ENCODE data around the gene ACAD9.
"Not testable (repeated sequence)": the region's sequence is repeated elsewhere in the genome, so short reads cannot be mapped to it uniquely, and the experiment has no call there.

The ACAD9 gene

DNA sequence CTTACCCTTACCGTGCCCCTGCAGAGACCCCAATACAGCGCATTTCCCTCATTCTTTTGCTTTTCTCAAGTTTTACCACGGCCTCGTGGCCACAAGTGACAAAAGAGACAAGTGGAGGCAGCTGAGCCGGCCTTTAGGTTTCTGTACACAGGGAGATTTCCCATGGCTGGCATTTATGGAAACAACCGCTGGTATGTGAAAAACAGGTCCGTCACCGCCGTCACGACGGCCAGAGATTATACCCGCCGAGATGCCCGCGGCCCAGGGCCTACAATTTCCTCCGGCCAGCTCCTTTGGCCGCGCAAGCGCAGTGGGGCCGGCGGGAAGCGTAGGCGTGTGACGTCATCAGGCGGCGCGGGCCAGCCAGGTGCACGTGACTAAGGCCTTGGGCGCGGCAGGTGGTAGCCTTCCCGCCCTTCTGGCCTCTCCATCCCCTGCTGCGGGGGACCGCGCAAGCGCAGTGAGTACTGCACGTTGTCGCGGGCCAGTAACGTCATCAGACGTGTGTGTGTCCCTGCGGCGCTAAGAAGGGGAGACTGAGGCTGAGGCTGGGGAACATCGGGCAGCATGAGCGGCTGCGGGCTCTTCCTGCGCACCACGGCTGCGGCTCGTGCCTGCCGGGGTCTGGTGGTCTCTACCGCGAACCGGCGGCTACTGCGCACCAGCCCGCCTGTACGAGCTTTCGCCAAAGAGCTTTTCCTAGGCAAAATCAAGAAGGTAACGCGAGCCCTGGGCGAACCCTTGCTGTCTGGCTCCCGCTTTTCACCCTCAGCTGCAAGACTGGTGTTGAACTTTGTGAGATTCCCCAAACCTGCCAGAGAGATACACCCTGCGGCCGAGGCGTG lies at the start of gene ACAD9:
Gene ACAD9, plus strand, starts transcription at position 496 of the 845 bp plus-strand sequence. Its CDS starts 72 bp downstream, at position 568.
- peak; percentile 96 for DNase-seq

DNA sequence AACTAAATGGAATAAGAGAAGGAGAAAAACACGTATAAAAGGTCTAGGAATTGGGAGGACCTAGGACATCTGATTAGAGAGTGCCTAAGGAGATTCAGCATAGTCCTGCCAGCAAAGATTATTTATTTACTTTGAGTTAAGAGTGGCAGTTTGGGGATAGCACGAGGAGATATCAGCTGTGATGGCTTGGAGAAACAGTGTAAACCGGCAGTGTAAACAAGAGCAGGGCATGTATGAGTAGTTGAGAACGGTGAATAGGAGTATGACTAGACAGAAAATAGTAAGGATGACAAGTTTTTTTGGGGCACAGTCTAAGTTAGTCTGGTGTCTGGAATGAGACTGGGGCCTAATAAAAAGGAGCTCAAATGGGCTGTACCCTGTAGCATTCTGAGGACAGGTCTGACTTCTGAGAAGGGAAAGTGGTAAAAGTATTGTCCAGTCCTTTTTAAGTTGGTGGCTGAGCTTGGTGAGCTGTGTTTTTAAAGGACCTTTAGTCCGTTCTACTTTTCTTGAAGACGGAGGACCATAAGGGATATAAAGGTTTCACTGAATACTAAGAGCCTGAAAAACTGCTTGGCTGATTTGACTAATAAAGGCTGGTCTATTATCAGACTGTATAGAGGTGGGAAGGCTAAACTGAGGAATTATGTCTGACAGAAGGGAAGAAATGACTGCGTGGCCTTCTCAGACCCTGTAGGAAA lies 49.3 kb upstream of the ACAD9 start:
- not testable (repeated sequence) for DNase-seq

DNA sequence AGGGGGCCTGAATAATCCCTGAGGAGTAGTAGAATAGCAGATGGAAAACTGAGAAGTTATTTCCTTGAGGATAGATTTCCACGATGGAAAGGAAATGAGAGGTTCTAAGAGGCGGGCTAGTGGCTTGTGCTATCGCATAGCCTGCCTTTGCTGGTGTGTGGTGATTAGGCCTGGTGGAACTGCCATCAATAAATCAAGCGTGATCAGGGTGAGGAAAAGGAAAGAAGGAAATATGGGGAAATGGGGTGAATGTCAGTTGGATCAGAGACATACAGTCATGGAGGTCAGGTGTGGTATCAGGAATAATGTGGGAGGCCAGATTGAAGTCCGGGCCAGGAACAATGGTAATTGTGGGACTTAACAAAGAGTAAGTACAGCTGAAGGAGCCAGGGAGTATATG lies 48.7 kb upstream of the ACAD9 start:
- not testable (repeated sequence) for DNase-seq

DNA sequence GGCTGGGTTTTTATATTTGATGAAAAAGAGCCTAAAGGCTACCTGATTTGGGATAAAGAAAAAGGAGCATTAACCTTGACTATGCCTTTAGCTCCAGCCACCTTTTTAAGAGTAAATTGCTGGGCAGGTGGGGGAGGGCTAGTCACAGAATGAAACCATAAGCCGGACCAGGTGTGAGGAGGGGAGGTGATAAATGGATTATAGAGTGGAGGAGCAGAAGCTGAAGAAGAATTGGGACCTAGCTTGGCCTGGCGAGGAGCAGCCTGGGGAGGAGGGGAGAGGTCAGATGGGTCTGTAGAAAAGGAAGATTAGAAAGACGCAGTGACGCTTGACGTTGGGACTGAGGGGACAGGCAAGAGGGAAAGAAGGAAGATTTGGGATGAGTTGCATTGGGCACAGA lies 46.4 kb upstream of the ACAD9 start:
- DNase-seq = not testable (repeated sequence)

DNA sequence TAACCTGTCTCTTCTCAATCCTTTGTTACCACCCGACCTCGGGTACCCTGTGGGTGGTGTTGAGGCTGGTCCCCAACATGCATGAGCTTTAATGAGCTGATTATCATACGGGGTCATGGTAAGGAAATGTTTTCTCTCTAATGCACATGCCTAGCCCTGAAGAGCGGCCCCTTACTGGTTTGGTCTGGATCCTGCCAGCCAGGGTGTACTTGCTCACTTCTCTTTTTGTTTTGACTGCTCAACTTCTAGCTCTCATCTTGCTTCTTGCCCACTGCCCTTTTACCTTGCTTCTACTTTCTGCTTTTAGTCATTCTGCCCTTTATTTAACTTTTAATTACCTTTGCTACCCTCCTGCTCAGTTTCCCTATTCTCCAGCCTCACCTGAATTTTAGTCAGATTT lies 44.3 kb upstream of the ACAD9 start:
- DNase-seq = no peak

DNA sequence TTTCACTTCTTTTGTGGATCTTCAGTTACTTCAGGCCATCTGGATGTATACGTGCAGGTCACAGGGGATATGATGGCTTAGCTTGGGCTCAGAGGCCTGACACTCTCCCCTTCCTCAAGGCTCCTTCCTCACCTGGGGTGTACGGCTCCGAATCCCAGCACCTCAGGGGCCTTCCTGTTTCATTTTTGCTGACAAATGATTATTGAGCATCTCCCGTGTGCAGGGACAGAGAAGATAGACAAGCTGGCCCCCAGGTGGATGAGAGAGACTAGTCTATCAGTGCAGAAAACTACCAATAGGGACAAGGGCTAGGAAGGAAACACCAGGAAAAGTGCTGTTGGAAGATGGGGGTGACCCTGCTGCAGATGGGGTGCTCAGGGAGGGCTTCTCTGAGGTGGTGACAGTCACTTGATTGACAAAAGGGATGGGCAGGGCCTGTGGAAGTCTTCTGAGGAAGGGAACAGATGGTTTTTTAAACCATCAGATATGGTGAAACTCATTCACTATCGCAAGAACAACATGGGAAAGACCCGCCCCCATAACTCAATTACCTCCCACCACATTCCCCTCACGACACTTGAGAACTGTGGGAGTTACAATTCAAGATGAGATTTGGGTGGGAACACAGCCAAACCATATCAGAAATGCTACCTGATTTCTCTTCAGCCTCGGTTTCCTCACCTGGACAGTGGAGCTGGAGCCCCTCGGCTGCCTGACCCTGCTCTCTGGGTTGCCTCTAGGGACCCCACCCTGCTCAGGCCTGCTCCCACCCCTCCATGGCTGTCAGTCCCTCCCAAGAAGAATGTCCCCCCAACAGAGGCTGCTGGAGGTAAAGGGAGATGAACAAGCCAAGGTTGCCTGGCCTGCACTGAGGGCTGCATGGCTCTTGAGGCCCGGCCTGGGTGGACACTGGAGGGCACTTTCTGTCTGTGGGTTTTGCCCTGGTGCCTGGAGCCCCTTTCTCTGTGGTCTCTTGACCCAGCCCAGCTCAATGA lies 37.2 kb upstream of the ACAD9 start:
- no peak for DNase-seq

- no peak for DNase-seq
Observed at GRCh38 chr3:128844502-128844901, 34.9 kb upstream of the ACAD9 start.

DNA sequence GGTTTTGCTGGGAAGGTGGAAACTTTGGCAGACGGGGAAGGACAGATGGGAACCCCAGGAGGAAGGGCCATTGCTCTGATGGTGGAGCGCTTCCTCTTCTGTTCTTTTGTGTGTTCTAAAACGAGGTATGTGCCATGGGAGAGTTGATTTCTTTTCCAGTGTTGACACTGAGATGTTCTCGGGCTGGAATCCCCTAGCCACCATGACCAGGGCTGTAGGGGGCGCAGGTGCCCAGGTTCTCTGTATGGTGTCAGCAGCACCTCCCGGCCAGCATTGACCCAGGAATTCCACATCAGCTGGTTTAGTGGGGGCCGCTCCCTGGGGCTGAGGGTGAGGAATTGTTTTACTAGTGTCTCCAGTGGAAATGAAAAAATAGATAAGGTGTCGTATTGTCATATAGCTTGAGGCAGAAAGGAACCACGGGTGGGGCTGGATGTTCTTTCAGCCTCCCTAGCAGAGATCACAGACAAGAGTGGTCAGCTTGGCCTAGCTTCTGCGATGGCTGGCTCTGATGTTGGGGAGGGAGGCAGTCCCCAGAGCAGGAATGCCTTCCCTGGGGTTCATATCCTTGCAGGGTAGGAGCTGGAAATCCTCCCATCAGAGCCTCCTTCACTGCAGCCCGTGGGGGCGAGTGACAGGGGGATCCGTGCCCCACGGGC lies 34.2 kb upstream of the ACAD9 start:
- DNase-seq = no peak

- DNase-seq = peak; percentile 80
Observed at GRCh38 chr3:128845778-128846485, 33.5 kb upstream of the ACAD9 start.

- peak; percentile 13 for DNase-seq
Observed at GRCh38 chr3:128846486-128846891, 32.9 kb upstream of the ACAD9 start.

DNA sequence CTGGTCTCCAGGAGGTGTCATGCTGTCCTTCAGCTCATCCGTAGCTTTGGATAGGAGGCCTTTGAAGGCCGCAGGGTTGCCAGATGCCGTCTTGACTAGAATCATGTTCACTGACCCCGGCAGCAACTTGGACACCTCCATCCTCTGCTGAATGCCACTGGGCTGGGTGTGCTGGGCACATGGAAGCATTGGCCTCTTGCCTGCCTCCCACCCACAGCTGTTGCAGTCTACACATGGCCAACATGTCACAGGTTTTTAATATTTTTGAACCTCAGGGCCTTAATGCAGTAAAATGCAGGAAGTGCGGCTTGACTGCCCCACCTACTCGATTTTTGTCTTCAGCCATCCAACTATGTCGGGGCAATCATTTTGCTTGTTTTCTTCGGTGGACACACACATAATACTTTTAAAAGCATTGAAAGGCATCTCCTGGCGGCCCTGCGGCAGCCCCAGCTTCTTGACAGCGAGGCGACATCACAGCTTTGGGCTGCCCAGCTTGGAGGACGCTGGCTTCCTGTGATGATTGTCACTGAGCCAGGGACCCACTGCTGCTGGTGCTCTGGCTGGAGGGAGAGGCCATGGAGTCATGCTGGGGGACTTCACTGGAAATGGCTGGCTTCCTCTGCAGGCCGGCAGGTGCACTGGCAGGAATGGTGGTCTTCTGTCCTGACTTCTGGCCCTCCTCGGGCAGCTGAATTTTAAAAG lies 31.6 kb upstream of the ACAD9 start:
- no peak for DNase-seq

GRCh38 chr3:128848936-128849335 lies 30.5 kb upstream of the ACAD9 start:
- no peak for DNase-seq

DNA sequence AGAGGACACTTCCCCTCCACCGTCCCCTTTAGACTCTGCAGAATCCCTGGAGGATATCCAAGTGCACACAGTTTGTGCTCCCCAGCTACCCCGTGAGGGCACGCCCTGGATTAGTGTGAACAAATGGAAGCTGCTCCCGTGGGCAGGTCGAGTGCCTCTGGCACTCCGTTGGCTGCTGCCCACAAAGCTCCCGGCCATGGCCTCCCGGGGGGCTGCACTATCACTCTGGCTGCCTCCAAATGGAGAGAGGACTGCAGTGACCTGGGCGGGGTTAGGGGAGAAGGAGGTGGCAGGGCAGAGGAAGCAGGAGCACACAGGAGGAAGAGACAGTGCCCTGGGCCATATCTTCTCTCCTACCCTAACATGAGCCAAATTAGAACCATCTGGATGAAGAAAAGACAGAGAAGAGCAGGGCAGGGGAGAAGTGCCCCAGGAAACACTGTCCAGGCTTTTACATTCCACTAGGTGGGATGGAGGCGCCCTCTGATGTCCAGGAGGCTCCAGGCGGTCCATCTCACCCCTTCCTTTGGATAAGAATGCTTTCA lies 29.4 kb upstream of the ACAD9 start:
- DNase-seq = no peak

DNA sequence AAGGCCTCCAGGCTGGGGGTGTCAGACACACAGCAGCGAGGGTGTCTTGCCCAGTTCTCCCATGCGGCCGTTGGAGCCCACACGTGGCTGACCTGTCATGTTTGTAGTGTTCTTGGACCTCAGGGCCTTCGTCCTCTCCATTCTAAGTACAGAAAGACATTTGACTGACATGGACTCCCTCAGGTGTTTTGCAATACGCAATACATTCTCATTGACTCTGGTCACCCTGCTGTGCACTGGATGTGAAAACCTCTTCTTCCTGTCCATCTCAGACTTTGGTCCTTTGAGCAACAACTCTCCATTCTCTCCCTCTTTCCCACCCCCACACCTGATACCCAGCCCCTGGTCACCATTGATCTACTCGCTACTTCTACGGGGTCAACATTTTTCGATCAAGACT lies 28.9 kb upstream of the ACAD9 start:
- DNase-seq = no peak

DNA sequence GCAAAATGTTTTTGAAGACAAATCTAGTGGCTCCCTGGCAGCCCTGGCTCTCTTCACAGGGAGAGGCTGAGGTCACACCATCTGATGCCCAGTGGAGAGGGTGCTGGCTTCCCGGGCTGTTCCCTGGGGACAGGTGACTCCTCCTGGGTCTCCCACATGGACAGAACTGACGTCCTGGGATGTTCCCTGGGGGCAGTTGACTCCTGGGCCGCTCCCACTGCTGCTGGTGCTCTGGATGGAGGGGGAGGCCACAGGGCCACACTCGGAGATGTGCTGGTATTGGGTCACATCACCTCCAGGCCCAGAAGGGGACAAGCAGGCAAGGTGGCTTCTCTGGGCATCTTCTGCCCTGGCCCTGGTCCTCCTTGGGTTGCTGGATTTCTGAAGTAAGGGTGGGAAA lies 27.8 kb upstream of the ACAD9 start:
- no peak for DNase-seq

DNA sequence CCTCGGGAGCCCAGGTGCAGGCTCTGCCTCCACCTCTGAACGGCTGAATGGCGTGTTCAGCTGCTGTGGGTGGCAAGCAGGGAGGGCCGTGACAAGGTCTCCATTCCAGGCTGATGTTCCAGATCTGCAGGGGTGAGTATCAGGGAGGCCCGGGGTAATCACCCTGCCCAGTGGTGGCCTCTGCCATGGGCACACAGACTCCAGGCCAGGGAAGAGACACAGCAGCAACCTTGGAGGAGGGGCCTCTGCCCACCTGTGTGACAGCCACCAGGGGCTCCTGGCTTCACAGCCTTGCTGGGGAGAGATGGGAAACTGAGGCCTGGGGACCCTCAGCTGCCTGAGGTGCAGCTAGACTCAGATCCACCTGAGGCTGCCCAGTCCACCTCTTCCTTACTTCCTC lies 25.6 kb upstream of the ACAD9 start:
- no peak for DNase-seq

DNA sequence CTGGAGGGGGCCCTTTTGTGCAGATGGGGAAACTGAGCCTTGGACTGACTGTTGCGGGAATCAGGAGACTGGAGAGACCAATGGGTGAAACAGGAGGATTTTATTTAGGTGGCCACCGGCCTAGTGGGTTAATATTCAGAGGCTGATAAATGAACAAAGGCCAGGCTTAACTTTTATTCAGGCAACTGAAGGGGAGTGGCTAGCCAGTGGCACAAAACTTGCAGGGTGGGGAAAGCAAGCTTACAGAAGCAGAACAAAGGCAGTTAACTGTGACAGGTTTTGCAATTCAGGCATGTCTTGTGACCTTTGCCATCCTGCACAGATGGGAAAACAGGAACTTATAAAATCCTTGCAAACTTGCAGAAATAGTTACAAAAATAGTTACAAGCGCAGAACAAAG lies 24.9 kb upstream of the ACAD9 start:
- DNase-seq = no peak

- no peak for DNase-seq
Observed at GRCh38 chr3:128855569-128855968, 23.9 kb upstream of the ACAD9 start.

GRCh38 chr3:128858167-128858566 lies 21.3 kb upstream of the ACAD9 start:
- no peak for DNase-seq

GRCh38 chr3:128859630-128860029 lies 19.8 kb upstream of the ACAD9 start:
- no peak for DNase-seq

GRCh38 chr3:128861491-128861890 lies 17.9 kb upstream of the ACAD9 start:
- no peak for DNase-seq
